MCF 10A (cell line): ENCODE results near the gene SMYD2. TPM values are rescaled to one million over a fixed set of nuclear protein-coding genes. Genes with fewer than 3 reads are reported as not detected.

Experiments used
- BruUV-seq: library from RNA; stranded (reverse); fragments of 400-500 nt; replicated peaks from 2 replicates; lab custom pipeline; 2021; lab: Mats Ljungman, UMichigan
- CTCF ChIA-PET: fragments of 300-600 bp; sonication (Branson Sonifier 250); formaldehyde crosslinking; extraction: SDS; loops from one replicate; lab custom pipeline; 2021; ENCODE audit warnings: antibody characterized with exemption, inconsistent platforms; lab: Yijun Ruan, JAX
- POLR2A ChIA-PET: fragments of 300-600, 350-650 bp; sonication (Branson Sonifier 250); formaldehyde crosslinking; extraction: SDS; loops from one replicate; lab custom pipeline; 2020; ENCODE audit warnings: antibody characterized with exemption, inconsistent platforms; lab: Yijun Ruan, JAX
- DNase-seq: peaks from one replicate; pipeline ENCODE4 v3.0.0-alpha.2; 2018; ENCODE audit not compliant: unreplicated experiment
- H3K27ac Mint-ChIP-seq: one replicate; pipeline ENCODE4 v1.8.0; 2022; ENCODE audit warnings: mild to moderate bottlenecking, low read depth, mixed read lengths; ENCODE audit not compliant: unreplicated experiment
- H3K27me3 Mint-ChIP-seq: one replicate; pipeline ENCODE4 v1.8.0; 2022; ENCODE audit warnings: mixed read lengths; ENCODE audit not compliant: insufficient read depth, unreplicated experiment
- H3K36me3 Mint-ChIP-seq: one replicate; pipeline ENCODE4 v1.8.0; 2022; ENCODE audit warnings: mild to moderate bottlenecking, moderate library complexity, mixed read lengths; ENCODE audit not compliant: insufficient read depth, unreplicated experiment
- H3K4me1 Mint-ChIP-seq: one replicate; pipeline ENCODE4 v1.8.0; 2022; ENCODE audit warnings: mixed read lengths; ENCODE audit not compliant: insufficient read depth, unreplicated experiment
- H3K4me3 Mint-ChIP-seq: one replicate; pipeline ENCODE4 v1.8.0; 2022; ENCODE audit warnings: mild to moderate bottlenecking, moderate library complexity, mixed read lengths; ENCODE audit not compliant: unreplicated experiment
- H3K9me3 Mint-ChIP-seq: one replicate; pipeline ENCODE4 v1.8.0; 2022; ENCODE audit warnings: mixed read lengths; ENCODE audit not compliant: unreplicated experiment
- intact Hi-C: fragments of 100-400 bp; cut with micrococcal nuclease; formaldehyde crosslinking; loops from 2 replicates; pipeline ENCODE4 v1.14.1; 2022
- total RNA-seq: library from RNA; stranded (reverse); gene quantifications from 2 replicates; pipeline ENCODE4 v1.2.3, GENCODE V29; 2022
- TF ChIP-seq, protein P1 (sequence below): fragments of 200-600 bp; IDR thresholded peaks from one replicate; pipeline ENCODE4 v1.8.0; 2022; ENCODE audit warnings: antibody characterized with exemption, mild to moderate bottlenecking; ENCODE audit not compliant: unreplicated experiment

Gene SMYD2
- total RNA-seq, 1 experiment from 2014 or later: 75.1 TPM

DNA sequence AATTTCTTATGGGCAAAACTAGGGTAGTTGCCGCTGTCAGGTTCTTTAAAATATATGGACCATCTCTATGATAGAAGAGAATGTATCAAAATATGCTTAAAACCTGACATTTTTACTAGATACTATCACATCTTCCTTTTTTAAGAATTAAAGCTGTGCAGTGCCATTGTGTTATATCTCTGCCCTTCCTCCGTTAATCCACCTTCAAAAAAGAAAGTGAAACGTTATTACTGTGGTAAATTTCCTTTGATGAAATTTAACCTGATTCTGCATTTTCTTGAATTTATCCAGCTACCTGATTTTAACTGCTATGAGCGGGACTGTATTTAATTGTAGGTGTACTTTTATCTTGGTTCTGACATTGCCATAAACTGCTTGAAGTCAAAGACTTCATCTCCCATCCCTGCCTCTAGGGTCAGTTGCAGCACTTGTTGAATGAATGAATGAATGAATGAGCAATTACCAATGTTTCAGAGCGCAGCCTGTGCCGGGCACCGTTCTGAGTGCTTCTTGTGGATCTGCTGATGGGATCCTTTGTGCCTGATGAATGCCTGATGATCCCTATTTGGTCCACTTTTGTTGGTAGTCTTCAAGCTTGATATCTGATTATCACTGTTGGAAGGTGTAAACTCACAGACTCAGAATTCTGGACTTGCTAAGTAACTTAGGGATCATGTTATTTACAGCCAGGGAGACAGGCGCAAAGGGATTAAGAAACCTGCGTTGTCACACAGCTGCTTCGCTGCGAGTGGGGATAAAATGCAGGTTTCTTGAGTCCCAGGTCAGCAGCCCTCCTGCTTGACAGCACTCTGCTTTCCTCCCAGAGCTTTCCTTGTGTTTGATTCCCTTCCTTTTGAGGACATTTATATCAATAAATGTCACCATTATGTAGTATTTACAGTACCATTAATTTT lies 30.1 kb downstream of the SMYD2 start:
- no peaks in the 10 kb centered on the region for H3K4me1 Mint-ChIP-seq
- H3K4me3 Mint-ChIP-seq: no peak overlapping the region
- ChIA-PET POLR2A (interaction anchor here (1.1 to 1.2 kb wide), 2 partner anchors 9 to 273 kb away, joined by 3 to 4 read pairs; no protein-coding TSS in a partner anchor), CTCF (interaction anchor here (1.0 to 12.5 kb wide), 9 partner anchors 10 to 97 kb away, joined by 3 to 326 read pairs (median 6); no protein-coding TSS in a partner anchor)
- TF ChIP-seq, protein P1, sequence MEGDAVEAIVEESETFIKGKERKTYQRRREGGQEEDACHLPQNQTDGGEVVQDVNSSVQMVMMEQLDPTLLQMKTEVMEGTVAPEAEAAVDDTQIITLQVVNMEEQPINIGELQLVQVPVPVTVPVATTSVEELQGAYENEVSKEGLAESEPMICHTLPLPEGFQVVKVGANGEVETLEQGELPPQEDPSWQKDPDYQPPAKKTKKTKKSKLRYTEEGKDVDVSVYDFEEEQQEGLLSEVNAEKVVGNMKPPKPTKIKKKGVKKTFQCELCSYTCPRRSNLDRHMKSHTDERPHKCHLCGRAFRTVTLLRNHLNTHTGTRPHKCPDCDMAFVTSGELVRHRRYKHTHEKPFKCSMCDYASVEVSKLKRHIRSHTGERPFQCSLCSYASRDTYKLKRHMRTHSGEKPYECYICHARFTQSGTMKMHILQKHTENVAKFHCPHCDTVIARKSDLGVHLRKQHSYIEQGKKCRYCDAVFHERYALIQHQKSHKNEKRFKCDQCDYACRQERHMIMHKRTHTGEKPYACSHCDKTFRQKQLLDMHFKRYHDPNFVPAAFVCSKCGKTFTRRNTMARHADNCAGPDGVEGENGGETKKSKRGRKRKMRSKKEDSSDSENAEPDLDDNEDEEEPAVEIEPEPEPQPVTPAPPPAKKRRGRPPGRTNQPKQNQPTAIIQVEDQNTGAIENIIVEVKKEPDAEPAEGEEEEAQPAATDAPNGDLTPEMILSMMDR: no peak
- H3K9me3 Mint-ChIP-seq: no peaks in the 10 kb centered on the region
- intact Hi-C loops: loop anchor here (2.0 kb wide), 1 partner anchor 14 kb away; no protein-coding TSS in a partner anchor
- no peaks in the 10 kb centered on the region for H3K36me3 Mint-ChIP-seq
- BruUV-seq: no TSS peak
- no peak overlapping the region for H3K27ac Mint-ChIP-seq
- DNase-seq: no peak
- H3K27me3 Mint-ChIP-seq: no peaks in the 10 kb centered on the region

DNA sequence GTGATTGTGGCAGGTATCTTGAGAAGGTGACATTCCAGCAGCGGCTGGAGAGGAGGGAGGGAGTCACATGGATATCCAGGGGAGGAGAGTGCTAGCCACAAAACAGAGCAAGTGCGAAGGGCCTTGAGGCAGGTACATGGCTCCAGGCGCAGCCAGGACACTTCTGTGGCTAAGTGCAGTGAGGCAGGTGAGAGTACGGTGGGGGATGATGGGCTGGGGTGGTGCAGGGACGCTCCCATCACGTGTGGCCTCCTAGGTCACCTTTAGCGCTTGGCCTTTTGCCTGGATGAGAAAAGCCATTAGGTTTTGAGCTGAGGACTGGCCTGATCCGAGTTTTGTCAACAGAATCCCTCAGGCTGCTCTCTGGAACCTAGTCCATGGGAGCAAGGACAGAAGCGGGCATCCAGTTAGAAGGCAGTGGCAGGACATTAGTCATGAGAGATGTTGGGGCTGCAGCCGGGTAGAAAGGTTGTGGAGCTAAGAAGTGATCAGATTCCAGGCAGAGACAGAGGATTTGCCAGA lies 31.6 kb downstream of the SMYD2 start:
- Mint-ChIP-seq H3K4me3 (no peak overlapping the region), H3K27me3 (no peaks in the 10 kb centered on the region), H3K27ac (no peak overlapping the region), H3K36me3 (peaks cover 10% of the 10 kb centered on the region), H3K9me3 (no peaks in the 10 kb centered on the region), H3K4me1 (no peaks in the 10 kb centered on the region)
- BruUV-seq: no TSS peak
- TF ChIP-seq, protein P1: no peak
- no peak for DNase-seq
- POLR2A ChIA-PET: interaction anchor here (0.8 kb wide), 1 partner anchor 52 kb away, joined by 4 read pairs; no protein-coding TSS in a partner anchor
- CTCF ChIA-PET: interaction anchor here (0.6 to 12.5 kb wide), 10 partner anchors 9 to 962 kb away, joined by 3 to 326 read pairs (median 4); partner anchors contain the start of gene SMYD2
- intact Hi-C loops: no loop called here

DNA sequence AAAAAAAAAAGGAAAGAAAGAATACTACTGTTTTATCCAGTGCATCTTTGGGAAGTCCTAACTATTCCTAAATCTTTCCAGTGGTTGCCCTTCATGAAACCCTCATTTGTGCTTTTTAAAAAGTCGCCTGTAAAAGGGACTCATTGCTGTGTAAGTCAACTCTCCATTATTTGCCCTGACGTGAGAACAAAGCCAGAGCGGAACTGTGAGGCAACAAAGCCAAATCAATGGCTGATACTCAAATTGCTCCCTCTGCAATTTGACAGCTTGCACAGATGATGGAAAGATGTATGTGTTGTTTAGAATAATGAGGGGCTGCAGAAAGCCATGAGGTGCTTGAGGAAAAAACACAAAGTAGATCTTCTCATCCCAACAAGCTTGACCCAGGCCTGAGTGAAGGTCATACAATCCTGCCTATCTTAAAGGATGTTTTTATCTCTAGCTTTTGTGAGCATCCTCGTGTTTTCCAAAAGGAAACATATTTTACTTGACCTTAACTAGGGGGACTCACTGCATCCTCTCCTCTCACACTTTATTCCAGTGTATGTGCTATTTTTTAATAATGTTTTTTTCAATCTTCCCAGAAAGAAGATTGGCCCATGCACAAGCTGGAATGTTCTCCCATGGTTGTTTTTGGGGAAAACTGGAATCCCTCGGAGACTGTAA lies 33.4 kb downstream of the SMYD2 start:
- ChIA-PET POLR2A (interaction anchor here (0.6 to 1.6 kb wide), 4 partner anchors 13 to 87 kb away, joined by 3 to 4 read pairs (median 3); no protein-coding TSS in a partner anchor), CTCF (interaction anchor here (0.6 to 12.5 kb wide), 9 partner anchors 11 to 379 kb away, joined by 3 to 326 read pairs (median 5); no protein-coding TSS in a partner anchor)
- TF ChIP-seq, protein P1: no peak
- Mint-ChIP-seq H3K27me3 (no peaks in the 10 kb centered on the region), H3K4me3 (no peak overlapping the region), H3K36me3 (peaks cover 21% of the 10 kb centered on the region), H3K27ac (no peak overlapping the region), H3K9me3 (no peaks in the 10 kb centered on the region), H3K4me1 (no peaks in the 10 kb centered on the region)
- BruUV-seq: no TSS peak
- intact Hi-C loops: no loop called here
- no peak for DNase-seq
